Neural crest cell (in vitro differentiated cells): ENCODE measurements around the gene TMEM255B. TPM values are rescaled to one million over a fixed set of nuclear protein-coding genes. Genes with fewer than 3 reads are reported as not detected.

Experiments used
- DNase-seq: peaks from one replicate; pipeline ENCODE4 v3.0.0; 2021; ENCODE audit warnings: low read depth, mixed read lengths, low spot score
- H3K27ac Mint-ChIP-seq: one replicate; pipeline ENCODE4 v1.8.0; 2021; ENCODE audit warnings: mild to moderate bottlenecking, mixed read lengths; ENCODE audit not compliant: unreplicated experiment
- H3K27me3 Mint-ChIP-seq: 2 replicates; pipeline ENCODE4 v1.8.0; 2021; ENCODE audit warnings: low read depth, mild to moderate bottlenecking, mixed read lengths
- H3K36me3 Mint-ChIP-seq: 2 replicates; pipeline ENCODE4 v1.8.0; 2021; ENCODE audit warnings: low read depth, mild to moderate bottlenecking, mixed read lengths
- H3K4me1 Mint-ChIP-seq: 2 replicates; pipeline ENCODE4 v1.8.0; 2021; ENCODE audit warnings: mixed read lengths
- H3K4me3 Mint-ChIP-seq: one replicate; pipeline ENCODE4 v1.8.0; 2021; ENCODE audit warnings: mild to moderate bottlenecking, mixed read lengths
- H3K9me3 Mint-ChIP-seq: 2 replicates; pipeline ENCODE4 v1.8.0; 2021; ENCODE audit warnings: mixed read lengths
- total RNA-seq: library from RNA; stranded (reverse); gene quantifications from 2 replicates; pipeline ENCODE4 v1.2.1, GENCODE V29; 2021
- TF ChIP-seq, protein P1 (sequence below): fragments of 200-600 bp; sonication (generic); conservative IDR thresholded peaks from 2 replicates; pipeline ENCODE4 v1.5.0; 2021; ENCODE audit warnings: antibody characterized with exemption, mild to moderate bottlenecking

TMEM255B gene
- total RNA-seq, 1 donor from 2014 or later = 2.4 TPM

DNA sequence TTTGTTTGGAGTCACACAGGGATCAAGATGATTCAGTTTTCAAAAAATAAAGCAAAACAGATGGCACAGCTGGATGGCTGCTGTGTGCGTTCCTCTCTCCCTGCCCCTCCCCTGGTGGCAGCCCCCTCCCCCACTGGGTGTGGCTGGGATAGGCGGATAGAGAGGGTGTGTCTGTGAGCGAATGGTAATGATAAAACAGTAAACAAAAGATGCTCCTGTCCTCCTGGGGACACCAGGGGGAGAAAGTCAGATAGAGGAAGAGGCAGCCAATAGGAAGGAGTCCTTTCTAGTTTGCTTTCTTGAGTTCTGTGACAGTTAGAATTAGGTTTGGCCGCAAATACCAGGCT, 6.5 kb downstream of the TMEM255B start:
- peaks cover 23% of the 10 kb centered on the region for H3K27me3 Mint-ChIP-seq
- H3K9me3 Mint-ChIP-seq = no peaks in the 10 kb centered on the region
- TF ChIP-seq, protein P1, sequence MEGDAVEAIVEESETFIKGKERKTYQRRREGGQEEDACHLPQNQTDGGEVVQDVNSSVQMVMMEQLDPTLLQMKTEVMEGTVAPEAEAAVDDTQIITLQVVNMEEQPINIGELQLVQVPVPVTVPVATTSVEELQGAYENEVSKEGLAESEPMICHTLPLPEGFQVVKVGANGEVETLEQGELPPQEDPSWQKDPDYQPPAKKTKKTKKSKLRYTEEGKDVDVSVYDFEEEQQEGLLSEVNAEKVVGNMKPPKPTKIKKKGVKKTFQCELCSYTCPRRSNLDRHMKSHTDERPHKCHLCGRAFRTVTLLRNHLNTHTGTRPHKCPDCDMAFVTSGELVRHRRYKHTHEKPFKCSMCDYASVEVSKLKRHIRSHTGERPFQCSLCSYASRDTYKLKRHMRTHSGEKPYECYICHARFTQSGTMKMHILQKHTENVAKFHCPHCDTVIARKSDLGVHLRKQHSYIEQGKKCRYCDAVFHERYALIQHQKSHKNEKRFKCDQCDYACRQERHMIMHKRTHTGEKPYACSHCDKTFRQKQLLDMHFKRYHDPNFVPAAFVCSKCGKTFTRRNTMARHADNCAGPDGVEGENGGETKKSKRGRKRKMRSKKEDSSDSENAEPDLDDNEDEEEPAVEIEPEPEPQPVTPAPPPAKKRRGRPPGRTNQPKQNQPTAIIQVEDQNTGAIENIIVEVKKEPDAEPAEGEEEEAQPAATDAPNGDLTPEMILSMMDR = no peak
- H3K27ac Mint-ChIP-seq = no peak overlapping the region
- no peak for DNase-seq
- H3K36me3 Mint-ChIP-seq = no peaks in the 10 kb centered on the region
- peaks cover 3% of the 10 kb centered on the region for H3K4me1 Mint-ChIP-seq
- H3K4me3 Mint-ChIP-seq = no peak overlapping the region

DNA sequence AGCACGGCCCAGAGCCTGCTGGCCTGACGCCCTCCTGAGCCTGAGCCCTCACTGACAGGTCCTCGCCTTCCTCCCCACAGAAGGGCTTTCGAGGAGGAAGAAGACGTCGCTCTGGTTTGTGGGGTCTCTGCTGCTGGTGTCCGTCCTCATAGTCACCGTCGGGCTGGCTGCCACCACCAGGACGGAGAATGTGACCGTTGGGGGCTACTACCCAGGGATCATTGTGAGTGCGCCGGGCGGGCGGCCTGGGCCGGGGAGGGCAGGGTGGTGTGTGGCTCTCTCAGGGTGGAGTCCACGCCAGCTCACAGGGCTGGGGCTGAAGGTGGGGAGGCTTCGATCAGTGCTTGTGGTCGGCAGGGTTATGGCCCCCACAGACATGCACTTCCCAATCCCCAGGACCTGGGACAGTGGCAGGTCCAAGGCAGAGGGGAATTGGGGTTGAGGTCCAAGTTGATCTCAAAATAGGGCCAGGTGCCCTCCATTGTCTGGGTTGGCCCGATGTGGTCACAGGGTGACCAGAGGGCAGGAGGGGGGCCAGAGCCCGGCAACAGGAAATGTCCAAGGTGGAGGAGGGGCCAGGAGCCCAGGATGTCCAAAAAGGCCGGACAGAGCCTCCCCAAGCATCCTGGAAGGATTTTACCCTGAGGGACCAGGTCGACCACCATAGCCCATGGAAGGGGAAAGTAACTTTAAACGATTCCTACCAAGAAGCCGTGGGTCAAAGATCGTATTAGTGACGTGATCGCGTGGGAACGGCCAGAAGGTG, 7.2 kb downstream of the TMEM255B start:
- H3K4me1 Mint-ChIP-seq = peaks cover 3% of the 10 kb centered on the region
- no peak overlapping the region for H3K27ac Mint-ChIP-seq
- no peak for DNase-seq
- peaks cover 16% of the 10 kb centered on the region for H3K27me3 Mint-ChIP-seq
- H3K4me3 Mint-ChIP-seq = no peak overlapping the region
- no peaks in the 10 kb centered on the region for H3K36me3 Mint-ChIP-seq
- H3K9me3 Mint-ChIP-seq = no peaks in the 10 kb centered on the region
- TF ChIP-seq, protein P1 = no peak

DNA sequence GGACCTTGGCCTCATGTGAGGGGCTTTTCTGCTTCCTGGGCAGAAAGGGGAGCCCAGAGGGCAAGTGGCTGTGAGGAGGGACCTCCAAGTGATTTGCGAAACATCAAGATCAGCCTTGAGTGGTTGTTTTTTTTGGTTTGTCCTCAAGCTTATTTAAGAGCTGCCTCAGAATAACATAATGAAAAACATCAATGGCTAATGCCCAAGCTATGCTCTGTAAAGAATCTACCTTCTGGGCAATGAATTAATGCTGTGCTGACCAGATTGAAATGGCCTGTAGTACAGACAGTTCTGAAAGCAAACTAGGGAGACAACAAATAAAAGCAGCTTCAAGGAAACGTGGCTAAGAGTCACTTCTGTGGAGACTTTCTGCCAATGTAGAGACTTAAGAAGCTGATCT, 8.3 kb downstream of the TMEM255B start:
- Mint-ChIP-seq H3K9me3 (peaks cover 3% of the 10 kb centered on the region), H3K4me3 (no peak overlapping the region), H3K36me3 (no peaks in the 10 kb centered on the region), H3K4me1 (peaks cover 3% of the 10 kb centered on the region), H3K27me3 (peaks cover 8% of the 10 kb centered on the region), H3K27ac (no peak overlapping the region)
- DNase-seq = no peak
- TF ChIP-seq, protein P1 = no peak

DNA sequence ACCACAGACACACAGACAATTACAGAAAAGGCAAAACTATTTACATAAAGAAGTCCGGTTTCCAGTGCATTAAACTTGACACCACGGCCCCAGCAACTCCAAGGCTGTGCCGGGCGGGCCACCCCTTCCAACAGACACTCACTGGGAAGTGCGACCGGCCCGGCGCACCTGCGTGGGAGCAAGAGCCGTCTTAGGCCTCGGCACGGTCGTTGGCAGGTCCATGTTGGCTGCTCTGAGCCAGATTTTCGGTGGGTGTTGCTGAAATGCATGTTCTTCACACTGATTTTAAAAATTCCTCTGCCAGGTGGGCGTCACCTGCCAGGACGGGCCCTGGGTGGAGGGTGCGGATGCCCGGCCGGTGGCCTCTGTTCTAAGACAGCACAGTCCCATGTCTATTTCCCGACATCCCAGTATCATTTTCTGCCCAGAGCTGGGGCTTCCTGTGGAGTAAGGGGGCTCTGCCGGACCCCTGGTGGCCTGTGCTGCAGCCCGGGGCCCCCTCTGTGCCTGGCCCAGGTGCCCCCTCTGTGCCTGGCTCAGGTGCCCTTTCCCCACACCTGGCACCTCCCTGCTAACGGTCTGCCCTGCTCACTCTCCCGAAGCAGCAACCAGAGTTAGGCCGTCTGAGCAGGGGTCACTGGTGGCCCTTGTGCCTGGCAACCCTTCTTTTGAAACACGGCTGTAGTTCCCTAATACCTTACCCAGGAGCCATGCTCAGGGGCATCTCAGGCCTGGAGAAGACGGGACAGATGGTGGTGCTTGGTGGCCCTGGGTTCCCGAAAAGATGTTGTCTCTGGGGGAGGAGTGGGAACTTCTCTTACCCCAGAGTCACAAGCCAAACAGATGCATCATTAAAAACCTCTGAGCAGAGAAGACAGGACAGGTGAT, 9.2 kb downstream of the TMEM255B start:
- Mint-ChIP-seq H3K4me3 (no peak overlapping the region), H3K4me1 (peaks cover 3% of the 10 kb centered on the region), H3K27me3 (peaks cover 5% of the 10 kb centered on the region), H3K36me3 (no peaks in the 10 kb centered on the region), H3K9me3 (peaks cover 5% of the 10 kb centered on the region), H3K27ac (no peak overlapping the region)
- no peak for DNase-seq
- TF ChIP-seq, protein P1 = no peak

DNA sequence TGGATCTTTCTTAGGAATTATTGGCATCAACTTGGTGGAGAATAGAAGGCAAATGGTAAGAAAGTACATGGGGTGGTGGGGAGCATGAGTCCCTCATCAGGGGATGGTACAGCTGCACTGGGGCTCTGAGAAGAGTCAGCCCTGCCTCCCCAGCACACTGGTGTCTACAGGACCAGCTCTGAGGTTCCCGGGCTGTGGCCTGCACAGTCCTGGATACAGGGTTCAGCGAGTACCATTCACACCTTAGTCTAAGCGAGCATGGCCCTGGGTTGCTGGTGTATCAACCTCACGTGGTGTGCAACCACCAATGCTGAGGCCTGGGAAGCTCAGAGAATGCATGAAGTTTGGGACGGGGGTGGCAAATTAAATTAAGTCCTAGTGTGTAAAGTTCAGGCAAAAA, 10.1 kb downstream of the TMEM255B start:
- peaks cover 5% of the 10 kb centered on the region for H3K9me3 Mint-ChIP-seq
- TF ChIP-seq, protein P1 = no peak
- H3K36me3 Mint-ChIP-seq = no peaks in the 10 kb centered on the region
- no peak overlapping the region for H3K4me3 Mint-ChIP-seq
- H3K4me1 Mint-ChIP-seq = peaks cover 3% of the 10 kb centered on the region
- peaks cover 5% of the 10 kb centered on the region for H3K27me3 Mint-ChIP-seq
- H3K27ac Mint-ChIP-seq = no peak overlapping the region
- DNase-seq = no peak
